NCI-H1436 (cell line): ENCODE measurements around the gene ITSN2.
"Not testable (repeated sequence)": the region's sequence is repeated elsewhere in the genome, so short reads cannot be mapped to it uniquely, and the experiment has no call there.

Experiments used
- DNase-seq: peaks from one replicate; lab custom pipeline; 2025; lab: John Stamatoyannopoulos, UW

Gene ITSN2

DNA sequence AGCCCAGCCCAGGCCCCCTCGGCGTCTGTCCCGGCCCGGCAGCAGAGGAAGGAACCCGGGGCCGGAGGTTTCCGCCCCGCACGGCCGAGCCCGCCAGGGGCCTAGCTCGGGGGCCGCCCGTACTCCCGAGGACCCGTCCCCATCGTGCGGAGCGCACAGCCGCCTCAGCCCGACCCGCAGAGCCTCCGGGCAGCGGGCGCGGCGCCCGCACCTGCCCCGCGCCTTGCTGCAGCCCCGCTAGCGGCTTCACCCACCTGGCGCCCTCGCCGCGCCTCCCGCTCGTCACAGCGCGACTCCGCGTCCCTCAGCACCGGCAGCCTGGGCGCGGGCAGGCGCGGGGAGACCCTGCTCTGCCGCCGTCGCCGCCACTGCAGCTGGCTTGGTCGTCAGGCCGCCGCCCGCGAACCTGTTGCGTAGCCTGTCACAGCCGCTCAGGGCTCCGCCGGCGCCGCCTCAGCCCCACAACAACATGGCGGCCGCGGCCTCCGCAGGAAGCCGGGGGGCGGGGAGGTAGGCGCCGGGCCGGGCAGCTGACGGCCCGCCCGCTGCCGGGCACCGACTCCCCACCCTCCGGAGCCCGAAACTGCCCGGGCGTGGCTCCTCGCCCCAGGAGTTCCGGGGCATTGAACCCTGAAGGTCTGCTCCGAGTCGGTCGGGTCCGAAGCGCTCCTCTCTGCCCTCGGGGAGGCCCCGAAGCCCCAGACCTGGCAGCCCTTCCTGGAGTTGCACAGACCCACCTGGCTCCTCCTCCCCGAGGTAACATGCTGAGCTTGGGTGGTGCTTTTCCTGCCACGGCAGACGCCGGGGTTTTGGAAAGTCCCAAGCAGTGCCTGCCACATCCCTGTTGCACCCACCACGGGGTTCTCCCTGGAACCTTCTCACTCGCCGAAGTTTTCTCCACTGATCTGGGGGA, at the start of gene ITSN2:
ITSN2 (minus strand) TSS at position 487 of the 913 bp plus-strand sequence. CDS start 32,454 bp downstream, outside the sequence.
- DNase-seq = peak; percentile 64

GRCh38 chr2:24409171-24409570, 48.8 kb upstream of the ITSN2 start:
- no peak for DNase-seq

- not testable (repeated sequence) for DNase-seq
Measured at GRCh38 chr2:24408704-24409103, 48.4 kb upstream of the ITSN2 start.

DNA sequence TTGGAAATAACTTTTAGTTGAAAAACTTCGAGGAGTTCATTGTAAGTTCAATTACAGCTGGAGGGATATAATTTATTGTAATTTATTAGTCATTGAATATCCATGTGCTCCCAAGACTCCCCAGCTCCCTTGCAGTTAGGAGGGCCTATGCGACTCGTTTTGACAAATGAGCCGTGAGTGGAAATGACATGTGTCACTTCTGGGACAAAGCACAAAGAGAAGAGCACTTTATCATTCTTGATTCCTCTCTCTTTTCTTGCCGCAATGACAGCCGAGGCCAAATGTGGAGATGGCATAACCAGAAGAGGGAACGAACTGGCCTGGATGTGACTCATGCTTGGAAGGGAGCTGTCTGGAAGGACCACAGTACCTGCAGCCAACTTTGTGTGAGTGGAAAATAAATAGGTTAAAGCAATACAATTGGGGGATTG, 44.2 kb upstream of the ITSN2 start:
- no peak for DNase-seq

DNA sequence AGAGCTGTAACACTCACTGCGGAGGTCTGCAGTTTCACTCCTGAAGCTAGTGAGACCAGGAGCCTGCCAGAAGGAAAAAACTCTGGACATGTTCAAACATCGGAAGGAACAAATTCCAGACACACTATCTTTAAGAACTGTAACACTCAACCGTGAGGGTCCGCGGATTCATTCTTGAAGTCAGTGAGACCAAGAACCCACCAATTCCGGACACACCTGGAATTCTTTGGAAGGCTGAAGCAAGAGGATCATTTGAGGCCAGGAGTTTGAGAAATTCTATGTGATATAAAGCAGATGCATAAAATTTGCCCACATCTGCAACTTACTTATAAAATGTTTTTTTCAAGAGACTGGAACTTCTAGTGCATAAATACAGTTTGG, 43.5 kb upstream of the ITSN2 start:
- no peak for DNase-seq

- DNase-seq = no peak
Measured at GRCh38 chr2:24403168-24403831, 43.0 kb upstream of the ITSN2 start.

DNA sequence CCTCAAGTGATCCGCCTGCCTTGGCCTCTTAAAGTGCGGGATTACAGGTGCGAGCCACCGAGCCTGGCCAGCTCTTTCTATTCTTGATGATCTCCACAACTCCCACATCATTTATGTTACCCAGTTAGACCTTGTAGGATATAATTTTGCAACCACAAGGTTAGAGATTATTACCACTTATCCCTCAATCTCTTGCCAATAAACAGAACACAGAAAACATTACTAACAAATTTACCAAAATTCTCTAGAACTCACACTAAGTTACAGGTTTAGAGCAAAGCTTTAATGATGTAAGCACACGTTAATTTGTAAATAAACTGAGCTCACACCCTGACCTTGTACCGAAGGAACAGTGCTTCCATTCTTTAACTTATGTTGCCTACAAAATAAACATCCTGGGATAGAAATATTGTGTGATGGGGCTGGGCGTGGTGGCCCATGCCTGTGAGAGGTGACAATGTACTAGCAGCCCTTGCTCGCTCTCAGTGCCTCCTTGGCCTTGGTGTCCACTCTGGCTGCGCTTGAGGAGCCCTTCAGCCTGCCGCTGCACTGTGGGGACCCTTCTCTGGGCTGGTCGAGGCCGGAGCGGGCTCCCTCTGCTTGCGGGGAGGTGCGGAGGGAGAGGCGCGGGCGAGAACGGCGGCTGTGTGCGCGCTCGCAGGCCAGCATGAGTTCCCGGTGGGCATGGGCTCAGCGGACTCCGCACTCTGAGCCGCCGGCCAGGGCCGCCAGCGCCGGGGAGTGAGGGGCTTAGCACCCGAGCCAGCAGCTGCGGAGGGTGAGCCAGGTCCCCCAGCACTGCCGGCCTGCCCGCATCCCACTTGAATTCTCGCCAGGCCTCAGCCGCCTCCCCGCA, 42.1 kb upstream of the ITSN2 start:
- no peak for DNase-seq

DNA sequence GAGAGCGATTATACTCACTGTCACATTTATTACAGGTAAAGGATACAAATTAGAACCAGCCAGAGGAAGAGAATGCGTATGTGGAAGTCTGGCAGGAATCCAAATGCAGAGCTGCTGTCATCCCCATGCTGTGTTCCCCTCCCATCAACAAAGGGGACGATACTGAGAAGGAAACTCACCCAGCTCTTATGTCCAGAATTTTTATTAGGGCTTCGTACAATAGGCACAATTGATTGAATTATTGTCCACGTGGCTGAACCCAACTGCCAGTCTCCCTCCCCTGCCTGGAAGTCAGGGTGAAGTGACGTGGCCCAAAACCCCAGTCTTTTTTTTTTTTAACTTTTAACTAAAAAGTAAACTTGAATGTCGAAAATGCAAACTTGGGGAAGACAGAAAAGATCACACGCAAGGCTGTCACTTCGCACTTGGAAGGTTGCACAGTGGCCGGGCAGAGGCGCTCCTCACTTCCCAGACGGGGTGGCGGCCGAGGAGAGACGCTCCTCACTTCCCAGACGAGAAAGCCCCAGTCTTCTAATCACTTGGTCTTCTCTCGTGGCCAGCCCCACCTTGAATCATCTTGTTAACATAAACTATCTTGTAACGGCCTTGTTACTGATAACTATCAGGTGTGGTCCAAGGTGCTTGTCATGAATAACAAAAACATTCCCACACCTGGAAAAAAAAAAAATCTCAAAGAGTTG, 40.0 kb upstream of the ITSN2 start:
- DNase-seq = no peak

DNA sequence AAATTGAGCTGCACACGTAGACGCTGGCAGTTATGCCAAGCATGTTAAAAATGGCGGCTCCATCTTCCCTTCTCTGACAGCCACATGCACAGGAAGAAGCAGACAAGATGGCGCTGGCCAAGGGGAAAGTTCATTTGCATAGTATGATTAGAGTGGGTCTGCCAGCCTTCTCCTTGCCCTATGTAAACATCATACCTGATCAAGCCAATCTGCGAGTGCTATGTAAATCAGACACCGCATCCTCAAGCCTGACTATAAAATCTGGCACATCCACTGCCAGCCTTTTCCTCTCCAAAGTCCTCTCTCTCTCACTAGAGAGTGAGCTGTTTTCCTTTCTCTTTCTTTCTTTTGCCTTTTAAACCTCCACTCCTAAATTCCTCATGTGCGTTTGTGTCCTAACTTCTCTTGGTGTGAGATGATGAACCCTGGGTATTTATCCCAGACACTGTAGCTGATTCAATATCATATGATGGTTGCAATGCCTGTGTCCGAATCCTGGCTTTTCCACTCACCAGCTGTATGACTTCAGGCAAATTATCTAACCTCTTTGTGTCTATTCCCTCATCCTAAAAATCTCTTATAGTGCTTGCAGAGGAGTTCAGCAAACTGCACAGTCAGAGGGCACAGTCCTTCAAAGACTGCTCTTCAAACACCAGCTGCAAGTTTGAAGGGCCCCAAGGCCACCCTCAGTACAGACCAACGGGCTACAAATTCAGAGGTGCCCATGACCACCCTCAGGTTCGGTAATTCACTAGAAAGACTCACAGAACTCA, 39.3 kb upstream of the ITSN2 start:
- peak; percentile 6 for DNase-seq

DNA sequence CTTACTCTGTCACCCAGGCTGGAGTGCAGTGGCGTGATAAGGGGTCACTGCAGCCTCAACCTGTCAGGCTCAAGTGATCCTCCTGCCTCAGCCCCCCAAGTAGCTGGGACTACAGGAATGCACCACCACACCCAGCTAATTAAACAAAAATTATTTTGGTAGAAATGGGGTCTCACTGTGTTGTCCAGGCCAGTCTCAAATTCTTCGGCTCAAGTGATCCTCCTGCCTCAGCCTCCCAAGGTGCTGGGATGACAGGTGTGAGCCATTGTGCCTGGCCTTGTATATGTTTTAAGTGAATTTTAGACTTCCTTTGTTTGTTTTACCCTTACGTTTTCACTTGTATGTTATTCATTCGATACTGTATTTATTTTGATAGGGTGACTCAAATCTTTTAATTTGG, 34.7 kb upstream of the ITSN2 start:
- DNase-seq = no peak

DNA sequence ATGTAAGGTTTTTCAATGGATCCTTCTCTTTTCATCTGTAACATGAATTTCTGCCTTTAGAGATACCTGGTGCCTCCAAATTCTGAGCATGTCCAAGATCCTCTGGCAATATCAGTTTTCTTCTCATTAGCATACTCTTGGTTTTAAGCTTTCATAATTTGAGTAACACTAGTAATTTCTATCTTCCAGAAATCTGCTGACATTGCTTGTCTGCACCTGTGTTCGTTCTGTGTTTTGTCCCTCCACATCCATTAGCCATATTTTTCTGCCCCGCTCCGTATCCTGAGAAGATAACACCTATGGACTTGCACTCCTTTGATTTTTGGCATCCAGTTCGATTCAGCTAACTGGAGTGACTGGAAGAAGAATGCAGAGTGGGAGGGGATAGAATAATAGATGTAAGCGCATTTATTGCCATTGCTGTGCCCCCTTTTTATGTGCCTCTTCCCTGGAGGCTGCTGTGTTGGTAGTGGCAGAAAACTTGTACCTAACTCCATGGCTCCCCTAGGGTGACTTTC, 32.3 kb upstream of the ITSN2 start:
- no peak for DNase-seq

DNA sequence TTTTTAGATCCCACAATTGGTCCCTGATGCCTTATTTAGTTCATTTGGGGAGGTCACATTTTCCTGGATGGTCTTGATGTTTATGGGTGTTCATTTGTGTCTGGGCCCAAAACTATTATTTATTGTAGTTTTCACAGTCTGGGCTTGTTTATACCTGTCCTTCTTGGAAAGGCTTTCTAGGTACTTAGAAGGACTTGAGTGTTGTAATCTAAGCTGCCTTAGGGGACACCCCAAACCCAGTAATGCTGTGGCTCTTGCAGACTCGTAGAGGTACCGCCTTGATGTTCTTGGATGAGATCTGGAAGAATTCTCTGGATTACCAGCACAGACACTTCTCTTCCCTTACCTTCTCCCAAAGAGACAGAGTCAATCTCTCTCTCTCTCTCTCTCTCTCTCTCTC, 25.0 kb upstream of the ITSN2 start:
- DNase-seq = no peak

DNA sequence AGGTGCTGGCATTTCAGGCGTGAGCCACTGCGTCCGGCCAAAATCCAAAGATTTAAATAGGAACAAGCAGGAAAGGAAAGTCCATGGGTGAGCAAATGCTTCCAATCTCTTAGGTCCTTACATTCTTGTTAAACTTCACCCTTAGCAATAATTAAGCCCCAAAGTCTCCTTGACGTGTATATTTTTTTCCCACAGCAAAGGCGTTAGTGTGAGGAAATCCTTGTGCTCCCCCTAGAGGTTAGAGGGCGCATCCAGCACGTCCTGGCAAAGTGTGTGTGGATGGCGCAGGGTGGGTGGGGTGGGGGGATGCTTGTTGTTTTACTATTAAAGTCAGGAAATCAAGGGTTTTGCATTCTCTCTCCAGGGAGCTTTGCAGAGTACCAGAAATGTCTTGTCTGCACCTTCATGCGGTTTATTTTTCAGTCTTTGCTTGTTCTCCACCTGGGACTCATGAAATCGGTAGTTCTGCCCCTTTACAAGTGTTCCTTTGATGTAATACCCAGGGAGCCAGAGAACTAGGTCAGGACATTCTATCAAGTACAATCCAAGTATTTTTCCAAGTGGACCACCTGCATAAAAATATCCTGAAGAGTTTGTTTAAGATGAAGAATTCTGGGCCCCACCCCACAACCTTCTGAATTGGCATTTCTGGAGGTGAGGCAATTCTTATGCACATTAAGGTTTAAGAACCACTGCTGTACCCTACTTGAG, 22.2 kb upstream of the ITSN2 start:
- DNase-seq = peak; percentile 79

DNA sequence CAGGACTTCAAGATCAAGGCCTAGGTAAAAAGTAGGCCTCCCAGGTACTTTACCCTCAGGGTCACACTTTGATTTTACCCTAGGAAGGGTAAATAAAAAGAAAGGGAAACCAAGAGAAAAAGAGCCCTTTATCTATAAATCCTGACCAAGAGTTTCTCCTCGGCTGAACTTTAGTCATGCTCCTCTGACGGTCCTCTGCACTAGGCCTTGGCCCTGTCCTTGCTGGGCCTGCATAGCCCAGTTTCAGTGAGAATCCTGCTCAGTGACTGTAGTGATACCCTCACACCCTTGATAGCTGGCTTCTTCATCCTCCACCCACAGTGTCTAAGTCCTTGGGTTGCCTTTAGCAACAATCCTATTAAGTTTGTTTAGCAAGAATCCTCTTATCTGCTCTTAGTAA, 20.5 kb upstream of the ITSN2 start:
- DNase-seq = no peak

- no peak for DNase-seq
Measured at GRCh38 chr2:24375349-24376087, 15.2 kb upstream of the ITSN2 start.

DNA sequence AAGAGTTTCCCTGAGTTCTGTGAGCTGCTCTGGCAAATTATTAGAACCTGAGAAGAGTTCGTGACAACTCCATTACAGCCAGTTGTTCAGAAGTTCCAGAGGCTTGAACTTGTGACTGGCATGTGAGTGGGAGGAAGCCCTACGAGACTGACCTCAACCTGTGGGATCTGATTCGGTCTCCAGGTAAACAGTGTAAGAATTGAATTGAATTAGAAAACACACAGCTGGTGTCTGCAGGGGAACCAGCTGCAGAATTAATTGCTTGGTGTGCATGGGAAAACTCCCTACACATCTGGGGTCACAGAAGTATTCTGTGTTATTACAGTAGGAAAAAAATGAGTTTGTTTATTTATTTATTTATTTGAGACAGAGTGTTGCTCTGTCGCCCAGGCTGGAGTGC, 14.0 kb upstream of the ITSN2 start:
- no peak for DNase-seq

- DNase-seq = no peak
Measured at GRCh38 chr2:24372033-24372432, 11.7 kb upstream of the ITSN2 start.

GRCh38 chr2:24365826-24366225, 5.5 kb upstream of the ITSN2 start:
- DNase-seq = no peak

DNA sequence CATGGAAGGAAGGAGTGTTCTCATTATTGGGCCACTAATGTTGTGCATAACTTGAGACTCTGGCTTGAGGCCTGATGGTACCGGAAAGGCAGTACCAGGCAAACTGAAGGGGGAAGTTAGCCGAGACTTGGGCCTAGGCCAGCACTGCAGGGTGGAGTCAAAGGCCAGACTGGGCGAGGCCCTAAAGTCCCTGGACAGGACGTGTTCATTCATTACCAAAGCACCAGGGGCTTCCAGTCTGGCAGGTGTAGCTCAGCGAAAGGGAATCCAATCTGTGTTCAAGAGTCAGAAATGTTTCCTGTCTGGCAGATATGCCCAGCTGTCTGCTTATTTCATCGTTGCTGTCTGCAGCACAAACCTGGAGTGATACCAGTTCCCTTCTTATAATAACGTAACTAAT, 4.7 kb upstream of the ITSN2 start:
- no peak for DNase-seq
